Measurements from ENCODE around the gene GNRHR. TPM values are rescaled to one million over a fixed set of nuclear protein-coding genes. Genes with fewer than 3 reads are reported as not detected.
"Not testable (repeated sequence)": the region's sequence is repeated elsewhere in the genome, so short reads cannot be mapped to it uniquely, and the experiment has no call there.

The GNRHR gene
- total RNA-seq, 1 experiment from 2014 or later = not detected

DNA sequence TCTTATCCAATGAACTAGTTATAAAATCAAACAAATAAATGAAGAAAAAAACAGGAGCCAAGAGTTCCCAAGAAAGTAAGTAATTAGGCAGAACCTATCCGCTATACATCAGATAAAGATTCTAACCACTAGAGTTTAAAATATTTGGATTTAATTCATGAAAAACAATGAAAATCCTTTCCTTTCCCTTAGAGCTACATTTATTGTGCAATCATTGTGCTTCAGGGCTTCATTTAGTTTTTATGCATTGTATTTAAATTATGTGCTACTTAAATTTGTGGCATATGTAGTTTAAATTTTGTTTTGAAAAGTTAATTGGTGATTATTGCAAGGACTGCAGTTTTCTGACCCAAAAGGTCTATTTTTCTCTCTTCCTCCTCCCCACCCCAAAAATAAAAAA, 17.9 kb downstream of the GNRHR start:
- DNase-seq (ENCODE audit: low read depth) = no peak
- in situ Hi-C loops (cut with HindIII; ENCODE audit: low pct_unique_long_range_greater_than_20kb, low sequenced_read_pairs) = no loop called here

DNA sequence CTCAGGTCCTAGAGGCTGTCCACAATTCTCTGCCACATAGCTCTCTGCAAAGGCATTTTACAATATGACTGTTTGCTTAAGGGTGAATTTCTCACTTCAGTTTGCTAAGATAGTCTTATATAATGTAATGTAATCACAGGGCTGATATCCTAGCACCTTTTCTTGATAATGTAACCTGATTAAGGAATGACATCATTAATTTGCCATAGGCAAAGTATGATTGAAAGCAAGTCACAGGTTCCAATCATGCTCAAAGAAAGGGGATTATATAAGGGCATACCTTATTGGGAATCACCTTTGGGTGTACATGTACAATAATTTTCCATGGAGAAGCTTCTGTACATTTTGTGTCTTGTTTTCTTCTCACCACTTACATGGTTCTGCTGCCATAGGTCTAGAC, 18.9 kb downstream of the GNRHR start:
- no peak for DNase-seq (ENCODE audit: low read depth)
- in situ Hi-C loops (cut with HindIII; ENCODE audit: low pct_unique_long_range_greater_than_20kb, low sequenced_read_pairs) = no loop called here

DNA sequence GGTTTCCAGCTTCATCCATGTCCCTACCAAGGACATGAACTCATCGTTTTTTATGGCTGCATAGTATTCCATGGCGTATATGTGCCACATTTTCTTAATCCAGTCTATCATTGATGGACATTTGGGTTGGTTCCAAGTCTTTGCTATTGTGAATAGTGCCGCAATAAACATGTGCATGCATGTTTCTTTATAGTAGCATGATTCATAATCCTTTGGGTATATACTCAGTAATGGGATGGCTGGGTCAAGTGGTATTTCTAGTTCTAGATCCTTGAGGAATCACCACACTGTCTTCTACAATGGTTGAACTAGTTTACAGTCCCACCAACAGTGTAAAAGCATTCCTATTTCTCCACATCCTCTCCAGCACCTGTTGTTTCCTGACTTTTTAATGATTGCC, 23.7 kb downstream of the GNRHR start:
- in situ Hi-C loops (cut with HindIII; ENCODE audit: low pct_unique_long_range_greater_than_20kb, low sequenced_read_pairs); DNase-seq (ENCODE audit: low read depth): not testable (repeated sequence)

GRCh38 chr4:67727124-67727850, 26.9 kb downstream of the GNRHR start:
- DNase-seq (ENCODE audit: low read depth) = peak; percentile 78
- in situ Hi-C loops (cut with HindIII; ENCODE audit: low pct_unique_long_range_greater_than_20kb, low sequenced_read_pairs) = no loop called here

DNA sequence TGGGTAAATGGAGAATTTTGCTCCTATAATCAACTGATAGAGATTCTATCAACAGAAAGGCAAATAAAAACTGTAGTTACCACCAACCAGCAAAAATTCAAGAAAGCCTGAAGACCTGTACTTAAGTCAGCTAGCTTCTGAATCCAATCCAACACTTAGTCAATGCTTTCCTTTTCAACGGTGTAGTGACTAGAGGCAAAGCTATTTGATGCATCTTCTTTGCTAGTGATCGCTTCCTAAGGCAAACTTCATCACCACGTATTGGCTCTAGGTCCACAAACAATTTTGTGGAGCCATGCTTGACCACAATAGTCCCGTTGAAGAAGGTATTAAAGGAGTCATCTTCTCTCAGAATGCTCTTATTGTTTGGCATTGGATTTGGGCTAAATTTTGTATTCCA, 28.2 kb downstream of the GNRHR start:
- no peak for DNase-seq (ENCODE audit: low read depth)
- in situ Hi-C loops (cut with HindIII; ENCODE audit: low pct_unique_long_range_greater_than_20kb, low sequenced_read_pairs) = no loop called here

- in situ Hi-C loops (cut with HindIII; ENCODE audit: low pct_unique_long_range_greater_than_20kb, low sequenced_read_pairs) = no loop called here
- no peak for DNase-seq (ENCODE audit: low read depth)
Measured at GRCh38 chr4:67725132-67725531, 29.1 kb downstream of the GNRHR start.

DNA sequence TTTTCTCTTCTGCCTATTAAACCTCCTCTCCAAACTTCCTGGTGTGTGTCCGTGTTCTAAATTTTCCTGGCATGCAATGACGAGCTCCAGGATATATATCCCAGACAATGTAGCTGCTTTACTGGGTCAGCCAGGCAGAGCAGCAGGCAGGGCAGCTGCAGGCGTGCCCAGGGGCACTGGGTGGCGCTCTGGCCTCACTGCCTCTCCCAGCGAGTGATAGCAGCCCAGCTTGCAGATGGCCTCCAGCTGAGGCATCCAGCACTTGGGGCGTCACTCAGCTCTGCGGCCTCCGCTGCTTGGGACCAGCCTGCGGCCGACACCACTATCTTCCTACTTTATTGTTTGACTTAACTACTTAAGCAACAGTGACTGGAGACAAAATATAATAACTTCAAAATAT, 30.2 kb downstream of the GNRHR start:
- DNase-seq (ENCODE audit: low read depth) = no peak
- in situ Hi-C loops (cut with HindIII; ENCODE audit: low pct_unique_long_range_greater_than_20kb, low sequenced_read_pairs) = no loop called here

- DNase-seq (ENCODE audit: low read depth) = no peak
- in situ Hi-C loops (cut with HindIII; ENCODE audit: low pct_unique_long_range_greater_than_20kb, low sequenced_read_pairs) = no loop called here
Measured at GRCh38 chr4:67723341-67723740, 30.8 kb downstream of the GNRHR start.

DNA sequence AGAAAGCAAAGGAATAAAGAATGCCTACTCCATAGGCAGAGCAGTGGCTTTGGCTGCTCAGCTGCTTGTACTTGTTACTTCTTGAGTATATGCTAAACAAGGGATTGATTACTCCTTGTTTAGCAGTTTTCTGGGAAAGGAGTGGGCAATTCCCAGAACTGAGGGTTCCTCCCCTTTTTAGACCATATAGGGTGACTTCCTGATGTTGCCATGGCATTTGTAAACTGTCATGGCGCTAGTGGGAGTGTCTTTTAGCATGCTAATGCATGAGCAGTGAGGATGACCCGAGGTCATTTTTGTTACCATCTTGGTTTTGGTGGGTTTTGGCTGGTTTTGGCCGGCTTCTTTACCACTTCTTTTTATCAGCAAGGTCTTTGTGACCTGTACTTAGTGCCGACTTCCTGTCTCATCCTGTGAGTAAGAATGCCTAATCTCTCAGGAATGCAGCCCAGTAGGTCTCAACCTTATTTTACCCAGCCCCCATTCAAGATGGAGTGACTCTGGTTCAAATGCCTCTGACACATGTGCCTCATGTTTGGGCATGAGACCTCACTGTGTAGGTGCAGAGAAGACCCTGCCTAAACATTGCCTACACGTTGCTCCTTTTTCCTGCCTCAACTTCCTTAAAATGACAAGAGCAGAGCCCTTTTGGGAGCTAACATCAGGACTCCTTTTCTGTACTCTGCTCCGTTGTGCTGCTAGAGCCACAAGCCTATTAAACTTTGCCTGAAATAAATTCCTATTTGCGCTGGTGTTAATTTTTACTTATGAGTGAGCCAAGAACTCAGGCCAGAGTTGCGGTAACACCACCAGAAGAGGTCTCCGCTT, 32.2 kb downstream of the GNRHR start:
- peak; percentile 21 for DNase-seq (ENCODE audit: low read depth)

GRCh38 chr4:67721315-67721769, 32.8 kb downstream of the GNRHR start:
- no peak for DNase-seq (ENCODE audit: low read depth)
- in situ Hi-C loops (cut with HindIII; ENCODE audit: low pct_unique_long_range_greater_than_20kb, low sequenced_read_pairs) = no loop called here

More for the DNA sequence above, 32.2 kb downstream of the GNRHR start:
- in situ Hi-C loops (cut with HindIII; ENCODE audit: low pct_unique_long_range_greater_than_20kb, low sequenced_read_pairs) = no loop called here

DNA sequence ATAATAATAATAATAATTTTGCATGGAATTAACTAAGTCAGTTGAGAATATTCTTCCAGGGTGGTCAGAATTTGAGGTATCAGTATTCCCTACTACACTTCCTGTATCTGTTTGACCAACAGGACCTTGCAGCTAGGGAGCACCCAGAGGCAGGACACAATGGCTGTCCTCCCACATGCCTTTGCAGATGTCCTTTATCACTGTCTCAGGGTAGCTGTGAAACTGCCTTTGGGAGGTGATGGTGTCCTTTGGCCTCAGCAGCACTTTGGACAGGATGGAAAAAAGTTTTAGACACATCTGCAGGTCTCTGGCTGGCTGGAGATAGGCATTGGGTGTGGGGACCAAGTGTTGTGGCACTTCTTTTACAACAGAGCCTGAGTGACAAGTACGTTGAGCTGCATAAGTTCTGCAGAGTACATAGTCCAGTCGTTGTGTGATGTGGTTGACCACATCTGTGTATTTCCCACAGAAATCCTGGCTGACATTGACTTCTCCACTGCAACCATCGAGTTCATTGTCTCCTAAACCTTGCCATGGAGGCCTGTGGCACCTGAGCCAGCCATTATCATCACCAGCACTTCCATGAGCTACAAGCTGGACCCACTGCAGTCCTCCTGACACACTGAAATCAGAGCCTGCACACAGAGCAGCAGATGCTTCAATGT, 34.1 kb downstream of the GNRHR start:
- DNase-seq (ENCODE audit: low read depth) = no peak
- in situ Hi-C loops (cut with HindIII; ENCODE audit: low pct_unique_long_range_greater_than_20kb, low sequenced_read_pairs) = no loop called here

GRCh38 chr4:67718848-67719247, 35.3 kb downstream of the GNRHR start:
- in situ Hi-C loops (cut with HindIII; ENCODE audit: low pct_unique_long_range_greater_than_20kb, low sequenced_read_pairs) = no loop called here
- DNase-seq (ENCODE audit: low read depth) = no peak

- in situ Hi-C loops (cut with HindIII; ENCODE audit: low pct_unique_long_range_greater_than_20kb, low sequenced_read_pairs) = no loop called here
- no peak for DNase-seq (ENCODE audit: low read depth)
Measured at GRCh38 chr4:67717586-67717985, 36.6 kb downstream of the GNRHR start.

- DNase-seq (ENCODE audit: low read depth) = no peak
- in situ Hi-C loops (cut with HindIII; ENCODE audit: low pct_unique_long_range_greater_than_20kb, low sequenced_read_pairs) = no loop called here
Measured at GRCh38 chr4:67714955-67715354, 39.2 kb downstream of the GNRHR start.

- in situ Hi-C loops (cut with HindIII; ENCODE audit: low pct_unique_long_range_greater_than_20kb, low sequenced_read_pairs) = no loop called here
- DNase-seq (ENCODE audit: low read depth) = peak; percentile 86
Measured at GRCh38 chr4:67714248-67714583, 40.0 kb downstream of the GNRHR start.

DNA sequence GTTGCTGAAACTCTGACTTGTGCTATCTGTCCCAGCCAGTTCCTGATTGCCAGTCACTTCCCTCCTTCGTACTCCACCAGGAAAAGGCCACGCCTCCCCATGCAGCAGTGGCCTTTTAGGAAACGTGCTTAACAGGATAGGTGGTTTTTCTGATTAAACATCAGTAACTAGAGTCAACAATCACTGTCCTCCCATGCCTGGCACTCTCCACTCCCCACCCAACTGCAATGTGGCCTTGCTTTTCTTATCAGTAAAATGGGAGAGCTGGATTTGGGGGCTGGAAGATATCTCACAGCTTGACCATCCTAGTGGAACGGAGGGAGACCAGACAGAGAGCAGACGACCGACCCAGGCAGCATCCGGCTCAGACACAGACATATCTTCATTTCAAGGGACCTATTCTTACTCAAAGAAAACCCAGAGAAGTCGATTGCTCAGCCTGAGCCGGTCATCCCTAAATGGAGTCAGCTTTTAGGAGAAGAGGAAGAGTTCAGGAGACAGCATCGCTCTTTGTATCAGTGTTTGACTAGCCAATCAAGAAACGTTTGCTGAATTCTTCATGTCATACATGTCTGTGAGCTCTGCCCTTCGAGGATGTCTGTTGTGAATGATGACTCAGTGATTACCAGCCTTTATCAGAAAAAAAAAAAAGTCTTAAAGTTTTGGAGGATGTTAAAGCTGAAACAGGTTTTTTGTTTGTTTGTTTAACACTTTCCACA, 40.5 kb downstream of the GNRHR start:
- DNase-seq (ENCODE audit: low read depth) = peak; percentile 85
- in situ Hi-C loops (cut with HindIII; ENCODE audit: low pct_unique_long_range_greater_than_20kb, low sequenced_read_pairs) = no loop called here

DNA sequence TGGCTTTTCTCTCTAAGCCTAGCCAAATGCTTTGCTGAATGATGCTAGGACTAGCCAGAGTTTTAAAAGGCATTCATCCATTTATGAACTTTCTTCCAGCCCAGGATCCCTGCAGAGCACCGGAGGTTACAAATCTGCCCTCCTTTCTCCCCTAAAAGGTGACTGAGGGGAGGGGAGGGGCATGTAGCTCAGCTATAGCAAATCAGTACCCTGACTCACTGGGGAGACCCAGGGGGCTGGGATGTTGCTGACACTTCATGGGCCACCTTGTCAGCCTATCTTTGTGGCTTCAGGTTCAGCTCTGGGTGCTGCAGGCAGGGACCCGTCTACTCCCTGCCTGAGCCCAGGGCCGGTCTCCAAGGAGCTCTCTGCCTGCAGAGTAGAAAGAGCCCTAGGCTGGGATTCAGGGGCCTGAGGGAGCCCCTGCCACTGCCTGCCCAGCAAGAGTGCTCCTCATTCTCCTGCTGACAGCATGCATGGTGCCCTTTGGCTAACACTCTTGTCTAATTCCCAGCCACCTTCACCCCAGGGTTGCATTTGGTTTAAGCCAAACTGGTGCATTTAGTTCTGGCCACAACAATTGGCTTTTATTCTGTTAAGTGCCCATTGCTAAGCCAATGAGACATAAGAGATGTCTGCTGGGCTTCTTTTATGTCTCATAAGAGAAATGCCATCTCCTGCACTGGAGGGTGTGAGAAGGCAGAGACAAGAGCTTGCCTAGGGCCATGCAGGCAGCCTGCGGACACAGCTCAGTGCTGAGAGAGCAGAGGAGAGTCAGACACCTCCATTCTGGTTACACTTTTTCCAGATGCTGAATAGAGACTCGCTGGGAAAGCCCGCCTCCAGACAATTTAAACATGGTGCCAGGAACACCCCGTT, 41.3 kb downstream of the GNRHR start:
- in situ Hi-C loops (cut with HindIII; ENCODE audit: low pct_unique_long_range_greater_than_20kb, low sequenced_read_pairs) = no loop called here
- no peak for DNase-seq (ENCODE audit: low read depth)
